Measurements from ENCODE around the gene PXDN. TPM values are rescaled to one million over a fixed set of nuclear protein-coding genes. Genes with fewer than 3 reads are reported as not detected.

The PXDN gene
- total and polyA plus RNA-seq, 2 experiments from 2014 or later: 85.7 to 129 TPM

DNA sequence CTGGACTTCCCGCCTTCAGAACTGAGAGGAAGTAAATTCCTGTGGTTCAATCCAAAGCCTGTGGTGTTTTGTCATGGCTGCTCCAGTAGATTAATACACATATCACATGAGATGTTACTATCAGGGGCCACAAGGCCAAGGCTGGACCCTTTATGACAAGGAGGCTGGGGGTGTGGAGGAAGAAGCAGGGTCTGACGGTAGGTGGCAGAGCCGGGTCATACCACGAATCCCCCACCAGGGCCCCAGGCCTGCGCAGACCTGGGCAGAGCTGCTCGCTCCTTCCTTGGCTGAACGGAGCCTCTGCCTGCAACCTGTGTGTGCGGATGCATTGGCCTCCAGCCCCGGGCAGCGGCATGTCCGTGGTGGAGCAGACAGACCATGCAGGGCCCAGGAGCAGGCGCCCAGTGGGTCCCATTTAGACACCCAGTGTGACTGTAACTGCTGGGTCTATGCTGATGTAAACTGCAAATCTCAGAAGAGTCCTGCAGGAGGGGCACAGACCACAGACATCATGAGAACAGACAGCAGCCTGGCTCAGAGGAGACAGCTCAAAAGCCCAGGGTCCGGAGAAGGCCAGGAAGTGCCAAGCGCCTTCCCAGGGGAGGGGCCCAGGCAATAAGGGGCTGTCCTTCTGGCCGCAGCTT, 155.2 kb downstream of the PXDN start:
- H3K4me3 ChIP-seq: no peak overlapping the region
- no peaks in the 10 kb centered on the region for H3K4me1 ChIP-seq (ENCODE audit: low read depth)
- H3K27me3 ChIP-seq: no peaks in the 10 kb centered on the region
- no peaks in the 10 kb centered on the region for H3K9me3 ChIP-seq (ENCODE audit: low read depth)
- TF ChIP-seq, protein P1, sequence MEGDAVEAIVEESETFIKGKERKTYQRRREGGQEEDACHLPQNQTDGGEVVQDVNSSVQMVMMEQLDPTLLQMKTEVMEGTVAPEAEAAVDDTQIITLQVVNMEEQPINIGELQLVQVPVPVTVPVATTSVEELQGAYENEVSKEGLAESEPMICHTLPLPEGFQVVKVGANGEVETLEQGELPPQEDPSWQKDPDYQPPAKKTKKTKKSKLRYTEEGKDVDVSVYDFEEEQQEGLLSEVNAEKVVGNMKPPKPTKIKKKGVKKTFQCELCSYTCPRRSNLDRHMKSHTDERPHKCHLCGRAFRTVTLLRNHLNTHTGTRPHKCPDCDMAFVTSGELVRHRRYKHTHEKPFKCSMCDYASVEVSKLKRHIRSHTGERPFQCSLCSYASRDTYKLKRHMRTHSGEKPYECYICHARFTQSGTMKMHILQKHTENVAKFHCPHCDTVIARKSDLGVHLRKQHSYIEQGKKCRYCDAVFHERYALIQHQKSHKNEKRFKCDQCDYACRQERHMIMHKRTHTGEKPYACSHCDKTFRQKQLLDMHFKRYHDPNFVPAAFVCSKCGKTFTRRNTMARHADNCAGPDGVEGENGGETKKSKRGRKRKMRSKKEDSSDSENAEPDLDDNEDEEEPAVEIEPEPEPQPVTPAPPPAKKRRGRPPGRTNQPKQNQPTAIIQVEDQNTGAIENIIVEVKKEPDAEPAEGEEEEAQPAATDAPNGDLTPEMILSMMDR (IDR thresholded peaks at IDR 0.05; ENCODE audit: low read depth, low read length): no peak
- H3K27ac ChIP-seq: no peak overlapping the region
- peak in 1 of 2 donors; percentile 56 for DNase-seq (ENCODE audit: low read depth in 1 of 2, low spot score in 1 of 2)
- no peaks in the 10 kb centered on the region for H3K36me3 ChIP-seq

DNA sequence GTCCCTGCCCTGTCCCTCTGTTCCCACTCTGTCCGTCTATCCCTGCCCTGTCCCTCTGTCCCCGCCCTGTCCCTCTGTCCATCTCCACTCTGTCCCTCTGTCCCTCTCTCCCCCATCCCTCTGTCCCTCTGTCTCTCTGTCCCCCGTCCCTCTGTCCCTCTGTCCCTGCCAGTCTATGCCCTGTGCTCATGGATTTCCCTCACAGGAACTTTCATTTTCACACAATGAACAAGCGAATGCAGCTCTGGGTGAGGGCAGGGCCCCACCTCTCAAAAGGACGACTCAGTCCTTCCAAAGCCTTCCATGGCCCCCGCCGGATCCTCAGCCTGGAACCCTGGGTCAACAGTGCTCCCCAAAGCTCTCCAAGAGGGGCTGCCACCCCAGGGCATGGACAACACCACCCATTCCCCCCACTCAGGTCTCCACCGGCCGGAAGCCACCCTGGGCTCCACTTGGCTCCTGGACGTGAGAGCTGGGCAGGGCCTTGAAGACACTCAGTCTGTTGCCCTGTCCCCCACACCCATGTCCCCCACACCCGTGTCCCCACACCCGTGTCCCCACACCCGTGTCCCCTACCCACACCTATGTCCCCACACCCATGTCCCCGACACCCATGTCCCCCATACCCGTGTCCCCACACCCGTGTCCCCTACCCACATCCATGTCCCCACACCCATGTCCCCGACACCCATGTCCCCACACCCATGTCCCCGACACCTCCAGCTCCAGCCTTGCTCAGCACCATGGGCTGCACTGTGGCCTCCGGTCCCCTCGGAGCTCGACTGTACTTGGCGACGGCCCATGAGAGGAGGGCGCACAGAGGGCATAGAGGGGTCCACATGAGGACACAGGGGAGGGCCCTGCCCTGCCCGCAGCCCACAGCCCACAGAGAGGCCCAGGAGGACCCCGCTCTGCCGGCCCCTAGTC, 156.0 kb downstream of the PXDN start:
- Histone ChIP-seq H3K36me3 (no peaks in the 10 kb centered on the region), H3K4me3 (no peak overlapping the region), H3K9me3 (ENCODE audit: low read depth) (no peaks in the 10 kb centered on the region), H3K27me3 (no peaks in the 10 kb centered on the region), H3K27ac (no peak overlapping the region), H3K4me1 (ENCODE audit: low read depth) (peaks cover 1% of the 10 kb centered on the region)
- DNase-seq (ENCODE audit: low read depth in 1 of 2, low spot score in 1 of 2): no peak
- TF ChIP-seq, protein P1 (IDR thresholded peaks at IDR 0.05; ENCODE audit: low read depth, low read length): no peak

DNA sequence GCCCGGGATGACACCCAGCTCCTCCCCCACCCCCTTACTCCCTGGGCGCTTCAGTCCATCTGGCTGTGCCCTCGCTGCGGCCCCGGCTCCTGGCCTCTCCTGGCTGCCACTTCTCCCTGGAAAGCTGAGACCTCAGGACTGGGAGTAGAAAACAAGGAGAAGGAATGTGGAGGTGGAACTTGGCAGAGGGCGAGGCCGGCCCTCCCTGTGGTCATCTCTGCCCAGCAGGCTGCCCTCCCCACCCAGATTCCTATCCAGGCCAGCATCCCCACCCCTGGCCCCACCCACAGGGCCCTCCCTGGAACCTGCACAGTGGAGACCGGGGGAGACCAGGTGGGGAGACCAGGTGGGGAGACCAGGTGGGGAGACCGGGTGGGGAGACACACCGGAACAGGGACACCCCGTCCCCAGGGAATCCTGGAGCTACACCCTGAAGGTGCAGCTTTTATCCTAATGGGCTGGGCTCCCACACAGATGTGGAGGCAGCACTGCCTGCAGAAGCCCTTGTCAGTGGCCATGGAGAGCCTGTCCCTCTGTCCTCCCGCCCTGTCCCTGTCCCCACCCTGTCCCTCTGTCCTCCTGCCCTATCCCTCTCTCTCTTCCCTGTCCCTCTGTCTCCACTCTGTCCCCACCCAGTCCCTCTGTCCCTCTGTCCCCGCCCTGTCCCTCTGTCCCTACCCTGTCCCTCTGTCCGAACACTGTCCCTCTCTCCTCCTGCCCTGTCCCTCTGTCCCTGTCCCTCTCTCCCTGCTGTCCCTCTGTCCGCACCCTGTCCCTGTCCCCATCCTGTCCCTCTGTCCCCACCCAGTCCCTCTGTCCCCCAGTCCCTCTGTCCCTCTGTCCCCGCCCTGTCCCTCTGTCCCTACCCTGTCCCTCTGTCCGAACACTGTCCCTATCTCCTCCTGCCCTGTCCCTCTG, 157.1 kb downstream of the PXDN start:
- Histone ChIP-seq H3K27me3 (no peaks in the 10 kb centered on the region), H3K9me3 (ENCODE audit: low read depth) (no peaks in the 10 kb centered on the region), H3K4me3 (no peak overlapping the region), H3K36me3 (no peaks in the 10 kb centered on the region), H3K27ac (no peak overlapping the region), H3K4me1 (ENCODE audit: low read depth) (peaks cover 4% of the 10 kb centered on the region)
- TF ChIP-seq, protein P1 (IDR thresholded peaks at IDR 0.05; ENCODE audit: low read depth, low read length): no peak
- peak in 1 of 2 donors; percentile 36 for DNase-seq (ENCODE audit: low read depth in 1 of 2, low spot score in 1 of 2)

DNA sequence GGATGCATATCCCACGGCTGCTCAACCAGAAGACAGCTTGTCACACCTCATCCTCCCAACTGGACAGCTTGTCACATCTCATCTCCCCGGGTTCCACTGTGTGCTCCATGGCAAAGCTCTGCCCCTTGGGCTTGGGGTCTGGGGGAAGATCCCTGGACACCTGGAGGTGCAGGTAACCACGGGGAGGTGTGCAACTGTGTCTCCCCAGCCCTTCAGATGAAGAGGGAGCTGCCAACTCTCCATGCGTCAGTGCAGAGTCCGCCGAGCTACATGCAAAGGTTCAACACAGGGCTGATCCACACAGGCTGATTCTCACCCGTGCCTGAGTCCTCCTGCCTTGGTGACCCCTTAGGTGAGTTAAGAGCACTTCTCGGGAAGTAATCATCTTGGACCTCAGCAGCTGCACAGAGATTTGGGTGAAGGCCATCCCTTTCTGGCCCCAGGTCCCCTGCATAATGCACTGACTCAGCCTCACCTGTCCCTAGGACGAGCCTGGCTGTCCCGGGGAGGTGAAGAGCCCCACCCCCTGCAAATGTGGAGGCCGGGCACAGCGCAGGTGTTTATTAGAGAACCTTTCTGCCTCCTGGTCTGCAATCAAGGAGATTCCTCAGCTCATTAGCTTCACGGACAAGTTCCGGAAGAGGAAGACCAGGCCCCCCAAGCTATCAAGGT, 157.9 kb downstream of the PXDN start:
- TF ChIP-seq, protein P1 (IDR thresholded peaks at IDR 0.05; ENCODE audit: low read depth, low read length): no peak
- Histone ChIP-seq H3K9me3 (ENCODE audit: low read depth) (no peaks in the 10 kb centered on the region), H3K4me1 (ENCODE audit: low read depth) (peaks cover 4% of the 10 kb centered on the region), H3K4me3 (no peak overlapping the region), H3K27ac (no peak overlapping the region), H3K27me3 (no peaks in the 10 kb centered on the region), H3K36me3 (no peaks in the 10 kb centered on the region)
- DNase-seq (ENCODE audit: low read depth in 1 of 2, low spot score in 1 of 2): no peak

DNA sequence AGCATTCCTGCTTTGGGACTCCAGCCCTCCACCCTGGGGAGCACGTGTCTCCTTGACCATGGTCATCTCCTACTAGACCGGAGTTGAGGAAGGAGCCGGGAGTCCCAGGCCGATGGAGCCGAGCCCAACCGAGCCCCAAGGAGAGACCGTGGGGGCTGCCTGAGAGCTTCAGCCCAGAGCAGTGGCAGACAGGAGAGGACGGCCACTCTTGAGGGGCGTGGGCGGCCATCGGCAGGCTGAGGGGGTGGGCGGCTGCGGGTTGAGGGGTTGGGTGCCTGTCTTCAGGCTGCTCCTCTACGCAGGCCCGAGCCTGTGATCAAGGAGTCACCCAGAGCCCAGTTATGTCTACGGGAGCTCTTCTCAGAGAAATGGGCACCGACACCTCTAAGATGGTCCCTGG, 158.7 kb downstream of the PXDN start:
- H3K27ac ChIP-seq: no peak overlapping the region
- TF ChIP-seq, protein P1 (IDR thresholded peaks at IDR 0.05; ENCODE audit: low read depth, low read length): no peak
- H3K36me3 ChIP-seq: no peaks in the 10 kb centered on the region
- no peaks in the 10 kb centered on the region for H3K27me3 ChIP-seq
- peaks cover 4% of the 10 kb centered on the region for H3K4me1 ChIP-seq (ENCODE audit: low read depth)
- H3K9me3 ChIP-seq (ENCODE audit: low read depth): no peaks in the 10 kb centered on the region
- no peak overlapping the region for H3K4me3 ChIP-seq
- no peak for DNase-seq (ENCODE audit: low read depth in 1 of 2, low spot score in 1 of 2)
